ENCODE results near the gene RIIAD1. TPM values are rescaled to one million over a fixed set of nuclear protein-coding genes. Genes with fewer than 3 reads are reported as not detected.
A peak's percentile ranks its signal among the peaks of the same experiment; 100 is the strongest.

The RIIAD1 gene
- total RNA-seq, 4 donors from 2014 or later: 1.7 TPM; not detected in 3

DNA sequence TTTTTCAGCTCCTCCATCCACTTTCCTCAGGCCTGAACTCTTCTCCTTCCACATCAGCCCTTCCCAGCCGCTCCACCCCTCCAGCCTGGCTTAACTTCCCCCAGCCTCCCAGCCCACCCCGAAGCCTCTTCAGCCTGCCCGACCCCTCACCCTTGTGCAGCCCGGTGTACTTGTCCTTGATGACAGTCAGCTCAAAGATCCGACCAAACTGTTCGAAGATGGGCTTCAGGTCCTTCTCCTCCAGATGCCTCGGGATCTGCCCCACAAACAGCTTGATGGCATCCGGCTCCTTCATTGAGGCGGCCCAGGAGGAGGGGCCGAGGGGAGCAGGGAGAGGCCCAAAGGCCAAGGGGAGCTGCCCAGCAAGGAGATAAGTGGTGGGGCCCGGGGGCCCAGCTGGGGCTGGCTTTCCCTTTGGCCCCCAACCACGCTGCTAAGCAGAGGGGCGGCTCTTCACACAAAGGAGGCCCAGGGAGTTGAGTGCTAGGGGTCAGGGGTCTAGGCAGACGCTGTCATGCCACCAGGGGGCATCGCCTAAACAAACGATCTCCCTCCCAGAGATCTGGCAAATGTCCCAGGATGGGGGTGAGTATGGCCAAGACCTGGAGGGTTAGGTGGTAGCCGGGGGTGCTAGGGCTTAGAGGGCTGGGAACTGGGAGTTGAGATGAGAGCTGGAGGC lies 5.5 kb upstream of the RIIAD1 start:
- Histone ChIP-seq H3K4me3 (no peak overlapping the region), H3K9me3 (no peaks in the 10 kb centered on the region), H3K36me3 (no peaks in the 10 kb centered on the region), H3K27me3 (peaks cover 0 to 29% (median 4%) of the 10 kb centered on the region in 4 donors), H3K4me1 (peaks cover 29 to 41% (median 38%) of the 10 kb centered on the region in 4 donors), H3K27ac (replicated peaks in 1 of 4) (no peak overlapping the region)
- TF ChIP-seq, protein P1, sequence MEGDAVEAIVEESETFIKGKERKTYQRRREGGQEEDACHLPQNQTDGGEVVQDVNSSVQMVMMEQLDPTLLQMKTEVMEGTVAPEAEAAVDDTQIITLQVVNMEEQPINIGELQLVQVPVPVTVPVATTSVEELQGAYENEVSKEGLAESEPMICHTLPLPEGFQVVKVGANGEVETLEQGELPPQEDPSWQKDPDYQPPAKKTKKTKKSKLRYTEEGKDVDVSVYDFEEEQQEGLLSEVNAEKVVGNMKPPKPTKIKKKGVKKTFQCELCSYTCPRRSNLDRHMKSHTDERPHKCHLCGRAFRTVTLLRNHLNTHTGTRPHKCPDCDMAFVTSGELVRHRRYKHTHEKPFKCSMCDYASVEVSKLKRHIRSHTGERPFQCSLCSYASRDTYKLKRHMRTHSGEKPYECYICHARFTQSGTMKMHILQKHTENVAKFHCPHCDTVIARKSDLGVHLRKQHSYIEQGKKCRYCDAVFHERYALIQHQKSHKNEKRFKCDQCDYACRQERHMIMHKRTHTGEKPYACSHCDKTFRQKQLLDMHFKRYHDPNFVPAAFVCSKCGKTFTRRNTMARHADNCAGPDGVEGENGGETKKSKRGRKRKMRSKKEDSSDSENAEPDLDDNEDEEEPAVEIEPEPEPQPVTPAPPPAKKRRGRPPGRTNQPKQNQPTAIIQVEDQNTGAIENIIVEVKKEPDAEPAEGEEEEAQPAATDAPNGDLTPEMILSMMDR (IDR thresholded peaks at IDR 0.05): no peak
- TF ChIP-seq POLR2AphosphoS5 (IDR thresholded peaks at IDR 0.05) (no peak), EP300 (IDR thresholded peaks at IDR 0.05) (no peak), POLR2A (IDR thresholded peaks at IDR 0.05; ENCODE audit: low read depth) (no peak)
- no peak for DNase-seq (ENCODE audit: extremely low spot score)
- intact Hi-C loops (cut with DNase I): no loop called here
- WGBS: 49% methylated on average over 15 of the region's 17 CpGs

GRCh38 chr1:151716405-151716762 lies 4.9 kb upstream of the RIIAD1 start:
- H3K4me3 ChIP-seq: peak overlapping the region in 1 of 4 donors; percentile 0

GRCh38 chr1:151716771-151717631 lies 4.3 kb upstream of the RIIAD1 start, which contains the start of gene CELF3:
Gene CELF3 (minus strand): TSS chr1:151716803. CDS start chr1:151716020, 783 bp downstream.
- peaks cover 40 to 53% (median 48%) of the 10 kb centered on the region in 4 donors for H3K4me1 ChIP-seq
- peaks cover 0 to 29% (median 4%) of the 10 kb centered on the region in 4 donors for H3K27me3 ChIP-seq
- H3K9me3 ChIP-seq: no peaks in the 10 kb centered on the region
- DNase-seq (ENCODE audit: extremely low spot score): no peak
- intact Hi-C loops (cut with DNase I): no loop called here
- H3K27ac ChIP-seq (replicated peaks in 1 of 4): no peak within 1 kb of the TSS
- WGBS: 5% methylated on average over 27 of the region's 27 CpGs
- H3K4me3 ChIP-seq: peak within 1 kb of the TSS in 1 of 4 donors; percentile 0
- H3K36me3 ChIP-seq: no peaks in the 10 kb centered on the region
- TF ChIP-seq, protein P1 (IDR thresholded peaks at IDR 0.05): no peak
- TF ChIP-seq POLR2A (IDR thresholded peaks at IDR 0.05; ENCODE audit: low read depth): no peak

More at GRCh38 chr1:151716405-151716762, 4.9 kb upstream of the RIIAD1 start:
- H3K36me3 ChIP-seq: no peaks in the 10 kb centered on the region
- no peaks in the 10 kb centered on the region for H3K9me3 ChIP-seq
- no peak overlapping the region for H3K27ac ChIP-seq (replicated peaks in 1 of 4)
- no peak for DNase-seq (ENCODE audit: extremely low spot score)
- intact Hi-C loops (cut with DNase I): no loop called here
- TF ChIP-seq POLR2A (IDR thresholded peaks at IDR 0.05; ENCODE audit: low read depth): no peak
- TF ChIP-seq, protein P1 (IDR thresholded peaks at IDR 0.05): no peak
- no peak for TF ChIP-seq POLR2AphosphoS5 (IDR thresholded peaks at IDR 0.05)
- TF ChIP-seq EP300 (IDR thresholded peaks at IDR 0.05): no peak
- H3K4me1 ChIP-seq: peaks cover 34 to 47% (median 42%) of the 10 kb centered on the region in 4 donors
- WGBS: 0% methylated on average over 2 of the region's 11 CpGs
- peaks cover 0 to 29% (median 4%) of the 10 kb centered on the region in 4 donors for H3K27me3 ChIP-seq

DNA sequence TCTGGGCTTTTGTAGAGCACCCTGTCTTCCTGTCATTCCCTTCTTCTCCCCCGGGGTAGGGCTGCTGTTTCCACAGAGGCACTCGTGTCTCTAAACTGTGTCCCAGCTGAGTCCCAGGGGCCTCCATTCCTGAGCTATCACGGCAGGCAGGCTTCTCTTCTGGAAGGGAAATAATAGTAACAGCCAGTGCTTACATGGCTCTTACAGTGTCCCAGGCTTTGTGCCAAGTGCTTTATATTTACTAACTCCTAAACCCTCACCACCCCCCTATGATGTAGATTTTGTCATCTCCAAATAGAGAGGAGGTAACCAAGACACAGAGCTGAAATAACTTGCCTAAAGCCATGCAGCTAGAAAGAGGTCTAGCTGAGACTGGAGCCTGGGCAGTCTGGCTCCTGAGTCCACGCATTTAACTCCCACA lies 3.3 kb upstream of the RIIAD1 start:
- intact Hi-C loops (cut with DNase I): no loop called here
- H3K4me3 ChIP-seq: no peak overlapping the region

More for the DNA sequence above, 3.3 kb upstream of the RIIAD1 start:
- TF ChIP-seq EP300 (IDR thresholded peaks at IDR 0.05) (no peak), POLR2AphosphoS5 (IDR thresholded peaks at IDR 0.05) (no peak), POLR2A (IDR thresholded peaks at IDR 0.05; ENCODE audit: low read depth) (no peak)
- TF ChIP-seq, protein P1 (IDR thresholded peaks at IDR 0.05): no peak
- no peak for DNase-seq (ENCODE audit: extremely low spot score)
- H3K4me1 ChIP-seq: peaks cover 40 to 54% (median 50%) of the 10 kb centered on the region in 4 donors
- H3K36me3 ChIP-seq: no peaks in the 10 kb centered on the region
- no peaks in the 10 kb centered on the region for H3K9me3 ChIP-seq
- peak overlapping the region in 1 of 4 donors; percentile 12 for H3K27ac ChIP-seq (replicated peaks in 1 of 4)
- H3K27me3 ChIP-seq: peaks cover 0 to 28% (median 4%) of the 10 kb centered on the region in 4 donors
- 38% methylated on average over 3 of the region's 4 CpGs for WGBS
